SIG-M5 treated with dmso at 0.1 percent for 504 hours (cell line): Measurements from ENCODE around the gene RABAC1.

Experiments
- DNase-seq: peaks from one replicate; lab custom pipeline; 2025; ENCODE audit not compliant: unreplicated experiment; lab: John Stamatoyannopoulos, UW

The RABAC1 gene

GRCh38 chr19:41930322-41930722, 28.8 kb downstream of the RABAC1 start:
- DNase-seq, result no peak

GRCh38 chr19:41929536-41930071, 29.5 kb downstream of the RABAC1 start:
- DNase-seq, result no peak

- DNase-seq, result peak; percentile 65
Observed at GRCh38 chr19:41928754-41929535, 30.2 kb downstream of the RABAC1 start.

DNA sequence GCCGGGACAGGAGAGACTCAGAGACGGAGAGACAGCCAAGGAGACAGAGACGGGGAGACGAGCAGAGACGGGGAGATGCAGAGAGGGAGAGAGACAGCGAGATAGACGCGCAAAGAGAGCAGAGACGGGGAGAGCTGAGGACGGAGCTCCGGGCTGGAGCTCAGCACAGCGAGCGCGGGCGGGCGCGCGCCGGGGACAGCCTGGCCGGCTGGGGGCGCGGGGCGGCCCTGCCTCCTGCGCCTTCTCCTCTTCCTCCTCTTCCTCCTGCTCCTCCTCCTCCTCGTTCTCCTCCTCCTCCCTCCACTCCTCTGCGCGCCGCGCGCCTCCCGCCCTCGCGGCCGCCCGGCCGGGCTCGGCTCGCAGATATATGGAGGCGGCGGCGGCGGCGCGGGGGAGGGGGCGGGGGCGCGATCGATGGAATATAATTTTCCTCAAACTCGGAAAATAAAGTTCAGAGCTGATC, 30.9 kb downstream of the RABAC1 start, which contains the start of gene ERFL:
ERFL (minus strand) TSS at position 229 of the 463 bp plus-strand sequence. CDS start 15,530 bp downstream, outside the sequence.
- DNase-seq, result peak; percentile 43

- no peak for DNase-seq
Observed at GRCh38 chr19:41927497-41928192, 31.5 kb downstream of the RABAC1 start.

- no peak for DNase-seq
Observed at GRCh38 chr19:41926763-41927496, 32.2 kb downstream of the RABAC1 start.

GRCh38 chr19:41926028-41926762, 32.9 kb downstream of the RABAC1 start:
- DNase-seq, result no peak

- no peak for DNase-seq
Observed at GRCh38 chr19:41925208-41926003, 33.7 kb downstream of the RABAC1 start.

- no peak for DNase-seq
Observed at GRCh38 chr19:41924151-41925145, 34.7 kb downstream of the RABAC1 start.

DNA sequence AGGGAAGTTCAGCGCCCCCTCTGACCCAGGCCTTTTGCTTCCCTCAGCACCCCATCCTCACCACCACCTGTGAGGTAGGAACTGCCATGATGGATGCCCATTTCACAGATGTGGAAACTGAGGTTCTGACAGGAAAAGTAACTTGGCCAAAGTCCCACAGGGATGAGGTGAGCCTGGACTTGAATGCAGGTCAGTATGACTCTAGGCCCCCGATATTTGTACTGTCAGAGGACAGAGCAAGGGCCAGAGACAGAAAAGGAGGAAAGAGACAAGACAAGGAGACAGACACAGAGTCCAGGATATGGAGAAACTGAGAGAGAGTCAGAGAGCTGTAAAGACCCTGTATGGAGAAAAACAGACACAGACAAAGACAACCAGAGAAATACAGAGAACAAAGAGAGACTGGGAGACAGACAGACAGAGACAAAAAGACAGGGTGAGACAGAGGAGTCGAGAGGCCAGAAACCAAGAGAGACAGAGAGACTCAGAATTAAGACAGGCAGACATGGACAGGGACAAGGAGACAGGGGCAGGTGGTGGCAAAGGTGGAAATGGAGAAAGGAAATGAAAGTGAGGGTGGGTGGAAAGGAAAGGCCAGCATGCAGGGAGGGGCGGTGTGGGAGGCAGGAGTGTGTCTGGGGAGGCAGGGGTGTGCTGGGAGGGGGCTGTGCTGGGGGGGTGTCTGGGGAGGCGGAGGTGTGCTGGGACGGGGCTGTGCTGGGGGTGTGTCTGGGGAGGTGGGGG, 35.9 kb downstream of the RABAC1 start:
- DNase-seq, result no peak

DNA sequence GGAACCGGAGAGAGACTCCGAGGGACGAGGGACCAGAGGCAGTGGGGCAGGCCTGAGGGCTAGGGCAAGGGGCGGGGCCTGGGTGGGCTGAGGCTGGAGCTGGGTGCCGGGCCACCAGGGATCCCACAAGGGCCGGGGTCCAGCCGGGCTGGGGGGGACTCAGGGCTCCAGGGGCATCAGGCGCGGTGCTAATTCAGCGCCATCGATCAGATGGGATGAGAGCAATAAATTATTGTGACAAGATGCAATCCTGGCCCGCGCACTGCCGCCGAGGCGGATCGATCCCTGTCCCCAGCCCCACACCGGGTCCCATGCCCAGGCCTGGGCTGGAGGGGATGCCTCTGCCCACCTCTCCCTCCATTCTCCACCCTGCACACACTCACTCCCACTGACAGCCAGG, 36.5 kb downstream of the RABAC1 start:
- DNase-seq, result no peak

- DNase-seq, result no peak
Observed at GRCh38 chr19:41921577-41922576, 37.2 kb downstream of the RABAC1 start.

DNA sequence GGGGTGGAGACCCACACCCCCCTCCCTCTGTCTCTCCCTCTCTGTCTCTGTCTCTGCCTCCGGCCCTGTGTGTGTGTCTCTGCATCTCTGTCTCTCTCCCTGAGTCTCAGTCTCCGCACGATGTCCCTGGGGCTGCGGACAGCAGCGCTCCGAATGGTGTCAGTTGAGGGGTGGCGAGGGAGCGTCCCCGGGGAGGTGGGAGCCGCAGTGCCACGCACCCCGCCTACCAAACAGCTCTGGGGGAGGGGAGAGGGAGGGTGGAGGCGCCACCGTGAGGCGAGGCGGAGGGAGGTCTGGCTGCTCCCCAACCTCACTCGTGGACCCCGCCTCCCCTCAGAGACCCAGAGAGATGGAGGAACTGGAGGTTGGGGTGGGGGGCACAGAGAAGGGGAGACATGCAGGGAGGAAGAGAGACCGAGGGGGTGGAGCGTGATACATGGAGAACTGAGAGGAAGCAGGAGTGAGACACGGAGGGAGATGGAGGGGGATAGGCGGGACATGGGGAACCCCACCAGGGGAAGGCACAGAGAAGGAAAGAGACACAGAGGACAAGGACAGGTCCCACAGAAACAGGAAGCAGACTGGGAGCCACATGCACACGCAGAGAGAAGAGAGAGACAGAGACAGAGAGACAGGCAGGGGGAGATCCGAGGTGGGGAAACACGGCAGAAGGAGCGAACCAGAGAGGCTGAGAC, 38.1 kb downstream of the RABAC1 start:
- no peak for DNase-seq

DNA sequence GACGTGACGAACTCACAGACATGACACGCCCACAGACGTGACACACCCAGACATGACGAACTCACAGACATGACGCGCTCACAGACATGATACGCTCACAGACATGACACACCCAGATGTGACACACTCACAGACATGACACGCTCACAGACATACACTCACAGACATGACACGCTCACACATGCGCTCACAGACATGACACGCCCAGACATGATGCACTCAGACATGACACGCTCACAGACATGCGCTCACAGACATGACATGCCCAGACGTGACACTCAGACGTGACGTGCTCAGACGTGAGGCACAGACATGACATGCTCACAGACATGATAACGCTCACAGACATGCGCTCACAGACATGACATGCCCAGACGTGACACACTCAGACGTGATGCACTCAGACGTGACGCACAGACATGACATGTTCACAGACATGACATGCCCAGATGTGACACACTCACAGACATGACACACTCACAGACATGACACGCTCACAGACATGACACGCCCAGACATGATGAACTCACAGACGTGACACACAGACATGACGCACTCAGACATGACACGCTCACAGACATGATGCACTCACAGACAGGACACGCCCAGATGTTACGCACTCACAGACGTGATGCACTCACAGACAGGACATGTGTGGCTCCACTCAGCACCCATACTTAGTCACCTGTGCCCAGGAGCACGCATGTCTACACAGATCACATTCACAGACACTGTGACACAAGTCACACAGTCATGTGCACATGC, 39.0 kb downstream of the RABAC1 start:
- DNase-seq, result no peak

- no peak for DNase-seq
Observed at GRCh38 chr19:41918653-41919244, 40.4 kb downstream of the RABAC1 start.
